IPS-18c (cell line): ENCODE data around the gene STK10.

Experiments used
- H3K4me3 ChIP-seq: 2 replicates; pipeline ENCODE4 v1.7.0; 2013; ENCODE audit warnings: low read depth, mild to moderate bottlenecking, low read length, moderate library complexity; ENCODE audit not compliant: insufficient read depth
- H3K9me3 ChIP-seq: one replicate; pipeline ENCODE4 v1.6.1; 2013; ENCODE audit warnings: mild to moderate bottlenecking, low read length, moderate library complexity; ENCODE audit not compliant: control insufficient read depth, insufficient read depth

The STK10 gene

GRCh38 chr5:172064766-172065165 is 123.3 kb downstream of the STK10 start:
- Histone ChIP-seq H3K9me3 (peaks cover 2% of the 10 kb centered on the region), H3K4me3 (no peak overlapping the region)

- Histone ChIP-seq H3K4me3 (no peak overlapping the region), H3K9me3 (peaks cover 2% of the 10 kb centered on the region)
Observed at GRCh38 chr5:172064358-172064757, 123.7 kb downstream of the STK10 start.

GRCh38 chr5:172063463-172064235 is 124.4 kb downstream of the STK10 start:
- no peak overlapping the region for H3K4me3 ChIP-seq

GRCh38 chr5:172059661-172060100 is 128.3 kb downstream of the STK10 start:
- Histone ChIP-seq H3K9me3 (peaks cover 2% of the 10 kb centered on the region), H3K4me3 (no peak overlapping the region)

More at GRCh38 chr5:172063463-172064235, 124.4 kb downstream of the STK10 start:
- H3K9me3 ChIP-seq: peaks cover 2% of the 10 kb centered on the region

- Histone ChIP-seq H3K9me3 (peaks cover 2% of the 10 kb centered on the region), H3K4me3 (no peak overlapping the region)
Observed at GRCh38 chr5:172058088-172058487, 129.9 kb downstream of the STK10 start.

GRCh38 chr5:172055996-172056395 is 132.0 kb downstream of the STK10 start:
- H3K4me3 ChIP-seq: no peak overlapping the region
- H3K9me3 ChIP-seq: peaks cover 2% of the 10 kb centered on the region

GRCh38 chr5:172055421-172055820 is 132.6 kb downstream of the STK10 start:
- peaks cover 2% of the 10 kb centered on the region for H3K9me3 ChIP-seq

GRCh38 chr5:172054611-172055153 is 133.3 kb downstream of the STK10 start:
- no peak overlapping the region for H3K4me3 ChIP-seq
- peaks cover 2% of the 10 kb centered on the region for H3K9me3 ChIP-seq

More at GRCh38 chr5:172055421-172055820, 132.6 kb downstream of the STK10 start:
- no peak overlapping the region for H3K4me3 ChIP-seq

- Histone ChIP-seq H3K4me3 (no peak overlapping the region), H3K9me3 (peaks cover 2% of the 10 kb centered on the region)
Observed at GRCh38 chr5:172052450-172053236, 135.4 kb downstream of the STK10 start.

- no peaks in the 10 kb centered on the region for H3K9me3 ChIP-seq
- no peak overlapping the region for H3K4me3 ChIP-seq
Observed at GRCh38 chr5:172051643-172052339, 136.2 kb downstream of the STK10 start.

GRCh38 chr5:172050080-172050479 is 137.9 kb downstream of the STK10 start:
- Histone ChIP-seq H3K4me3 (no peak overlapping the region), H3K9me3 (no peaks in the 10 kb centered on the region)

GRCh38 chr5:172049226-172049796 is 138.7 kb downstream of the STK10 start:
- Histone ChIP-seq H3K4me3 (no peak overlapping the region), H3K9me3 (no peaks in the 10 kb centered on the region)

- no peaks in the 10 kb centered on the region for H3K9me3 ChIP-seq
- no peak overlapping the region for H3K4me3 ChIP-seq
Observed at GRCh38 chr5:172048539-172049101, 139.4 kb downstream of the STK10 start.

GRCh38 chr5:172048170-172048422 is 139.9 kb downstream of the STK10 start:
- Histone ChIP-seq H3K9me3 (no peaks in the 10 kb centered on the region), H3K4me3 (no peak overlapping the region)

GRCh38 chr5:172046593-172046992 is 141.4 kb downstream of the STK10 start:
- Histone ChIP-seq H3K4me3 (no peak overlapping the region), H3K9me3 (no peaks in the 10 kb centered on the region)

GRCh38 chr5:172045315-172045632 is 142.8 kb downstream of the STK10 start:
- no peaks in the 10 kb centered on the region for H3K9me3 ChIP-seq
- H3K4me3 ChIP-seq: no peak overlapping the region

- no peaks in the 10 kb centered on the region for H3K9me3 ChIP-seq
- no peak overlapping the region for H3K4me3 ChIP-seq
Observed at GRCh38 chr5:172044631-172045314, 143.3 kb downstream of the STK10 start.
